Effector memory CD4-positive, alpha-beta T cell (primary cell): ENCODE data around the gene C22orf23.

Source experiments
- DNase-seq, 3 donors: peaks; one replicate each; pipeline ENCODE4 v3.0.0-alpha.2; 2020
- H3K27ac ChIP-seq: 2 replicates; pipeline ENCODE4 v1.7.0; 2013; ENCODE audit warnings: mild to moderate bottlenecking, low read length, moderate library complexity; ENCODE audit not compliant: insufficient read depth, poor library complexity, severe bottlenecking
- H3K27me3 ChIP-seq: replicated peaks from 2 replicates; pipeline ENCODE4 v1.7.0; 2013; ENCODE audit warnings: mild to moderate bottlenecking, low read length; ENCODE audit not compliant: insufficient read depth, control insufficient read depth, poor library complexity, severe bottlenecking
- H3K36me3 ChIP-seq: 2 replicates; pipeline ENCODE4 v1.7.0; 2013; ENCODE audit warnings: mild to moderate bottlenecking, low read length, moderate library complexity; ENCODE audit not compliant: control insufficient read depth, insufficient read depth
- H3K4me1 ChIP-seq: 2 replicates; pipeline ENCODE4 v1.7.0; 2013; ENCODE audit warnings: low read length, mild to moderate bottlenecking; ENCODE audit not compliant: control insufficient read depth, insufficient read depth, poor library complexity, severe bottlenecking
- H3K4me3 ChIP-seq: 2 replicates; pipeline ENCODE4 v1.7.0; 2013; ENCODE audit warnings: low read length, low read depth, mild to moderate bottlenecking; ENCODE audit not compliant: insufficient read depth, poor library complexity, severe bottlenecking
- H3K9me3 ChIP-seq: 2 replicates; pipeline ENCODE4 v1.7.0; 2013; ENCODE audit warnings: mild to moderate bottlenecking, low read length, moderate library complexity; ENCODE audit not compliant: control insufficient read depth
- total RNA-seq, 3 donors: gene quantifications; one replicate each; lab custom pipeline; 2026; lab: John Stamatoyannopoulos, UW

C22orf23 gene
- total RNA-seq: 0 to 0.17 (median 0.17) reads per million in 3 donors

DNA sequence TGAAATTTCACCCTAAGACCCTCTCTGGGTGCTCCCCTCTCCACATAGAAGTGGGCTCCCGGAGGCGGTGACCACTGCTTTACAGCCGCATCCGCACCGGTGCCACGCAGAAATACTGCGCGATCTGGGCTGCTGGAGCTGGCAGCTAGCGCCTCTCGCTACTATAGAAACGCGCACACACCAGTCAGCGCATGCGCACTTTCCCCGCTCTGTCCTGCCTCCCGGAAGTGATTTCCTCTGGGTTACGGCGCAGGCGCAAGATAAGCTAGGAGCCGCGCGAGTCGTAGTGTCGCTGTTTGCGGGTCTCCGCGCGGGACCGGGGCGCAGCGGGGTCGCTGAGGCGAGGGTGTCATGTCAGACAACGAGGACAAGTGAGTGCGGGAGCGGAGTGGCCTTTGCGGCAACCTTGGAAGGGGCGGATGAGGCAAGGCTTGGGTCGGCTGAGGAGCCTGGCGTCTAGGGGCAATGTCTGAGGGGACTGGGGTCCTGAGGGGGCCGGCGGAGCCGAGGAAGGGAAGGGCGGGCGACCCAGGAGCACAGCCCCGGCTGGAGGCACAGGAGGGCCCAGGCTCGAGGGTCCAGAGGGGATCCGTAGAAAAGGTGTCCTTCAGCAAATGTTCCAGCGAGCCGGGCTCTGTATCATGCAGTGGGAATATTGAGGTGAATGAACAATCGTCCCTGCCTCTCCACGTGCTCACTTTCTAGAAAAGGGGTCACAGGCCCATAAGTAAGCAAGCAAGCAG lies at the start of gene C22orf23, which contains the start of gene POLR2F:
TSS of gene C22orf23 (minus strand) at position 165 of the 743 bp plus-strand sequence. CDS start 452 bp downstream, outside the sequence.
TSS of gene POLR2F (plus strand) at position 263 of the 743 bp plus-strand sequence. CDS start at position 352, 89 bp downstream.
- H3K4me3 ChIP-seq: peak within 1 kb of the TSS; percentile 91
- peak; percentile 89 to 96 (median 94) for DNase-seq
- H3K36me3 ChIP-seq: peaks cover 17% of the 10 kb centered on the region
- no peaks in the 10 kb centered on the region for H3K9me3 ChIP-seq
- H3K27ac ChIP-seq: peak within 1 kb of the TSS; percentile 70
- H3K27me3 ChIP-seq: peaks cover 3% of the 10 kb centered on the region
- peaks cover 13% of the 10 kb centered on the region for H3K4me1 ChIP-seq

DNA sequence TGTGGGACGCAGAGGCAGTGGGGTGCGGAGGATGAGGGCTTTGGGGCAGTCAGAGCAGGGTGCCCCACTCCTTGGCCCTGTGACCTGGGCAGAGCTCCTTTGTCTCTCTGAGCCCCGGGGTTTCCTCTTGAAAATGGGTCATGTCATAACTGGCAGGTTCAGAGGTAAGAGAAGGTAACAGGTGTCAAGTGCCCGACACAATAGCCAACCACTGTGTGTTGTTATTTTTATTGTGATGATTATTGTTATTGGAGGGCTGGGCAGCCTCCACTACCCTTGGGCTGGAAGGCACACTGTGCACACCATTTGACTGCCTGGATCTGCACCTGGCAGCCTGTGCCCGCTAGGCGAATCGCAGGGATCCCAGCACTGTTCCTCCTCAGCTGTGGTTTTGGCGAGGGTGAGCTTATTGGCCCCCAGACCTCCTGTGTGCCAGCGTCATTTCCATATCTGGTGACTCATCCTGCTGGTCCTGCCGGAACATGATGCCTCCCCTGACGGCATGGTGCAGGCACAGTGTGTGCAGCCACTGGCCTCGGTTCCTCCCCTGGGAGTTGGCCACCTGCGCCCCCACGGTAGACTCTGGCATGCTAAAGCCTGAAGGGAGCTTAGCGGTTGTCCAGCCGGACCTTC lies 46.4 kb upstream of the C22orf23 start:
- DNase-seq: no peak
- Histone ChIP-seq H3K27me3 (no peaks in the 10 kb centered on the region), H3K4me3 (no peak overlapping the region), H3K36me3 (no peaks in the 10 kb centered on the region), H3K27ac (no peak overlapping the region), H3K4me1 (no peaks in the 10 kb centered on the region), H3K9me3 (no peaks in the 10 kb centered on the region)

DNA sequence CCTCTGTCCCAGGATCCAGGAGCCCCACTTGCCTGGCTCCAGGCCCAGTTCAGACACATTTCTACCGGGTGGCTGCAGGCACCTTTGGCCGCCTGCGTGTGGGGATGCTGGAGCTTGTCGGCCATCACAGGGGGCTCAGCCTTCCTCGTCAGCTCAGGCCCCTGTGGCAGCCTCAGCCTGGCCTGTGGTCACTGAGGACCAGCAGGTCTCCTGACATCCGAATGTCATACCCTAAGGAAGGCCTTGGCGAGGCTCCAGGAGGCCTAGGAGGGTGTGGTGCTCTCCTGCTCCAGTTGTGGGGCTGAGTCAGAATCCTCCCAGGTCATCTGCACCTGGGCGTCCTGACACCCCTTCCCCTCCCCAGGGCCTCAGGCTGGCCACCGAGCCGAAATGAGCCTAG lies 45.8 kb upstream of the C22orf23 start:
- Histone ChIP-seq H3K4me1 (no peaks in the 10 kb centered on the region), H3K27ac (no peak overlapping the region), H3K4me3 (no peak overlapping the region), H3K9me3 (no peaks in the 10 kb centered on the region), H3K36me3 (no peaks in the 10 kb centered on the region), H3K27me3 (no peaks in the 10 kb centered on the region)
- no peak for DNase-seq

DNA sequence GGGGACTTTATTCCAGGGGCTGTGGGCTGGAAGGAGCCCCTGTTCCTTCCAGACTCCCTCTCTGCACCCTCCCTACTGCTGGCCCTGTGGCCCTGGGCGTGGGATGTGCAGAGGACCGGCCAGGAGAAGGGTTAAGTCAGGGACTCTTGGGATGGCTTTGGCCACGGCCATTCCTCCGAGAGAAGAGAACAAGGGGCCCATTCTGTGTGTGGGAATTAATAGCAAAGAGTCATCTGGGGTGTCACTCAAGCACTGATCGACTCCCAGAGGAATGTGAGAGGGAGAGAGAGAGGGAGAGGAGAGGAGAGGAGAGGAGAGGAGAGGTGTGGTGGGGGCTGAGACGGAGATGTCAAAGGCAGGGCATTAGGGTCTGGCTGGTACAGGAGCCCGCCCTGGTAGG lies 45.1 kb upstream of the C22orf23 start:
- Histone ChIP-seq H3K4me1 (no peaks in the 10 kb centered on the region), H3K27me3 (no peaks in the 10 kb centered on the region), H3K36me3 (no peaks in the 10 kb centered on the region), H3K9me3 (no peaks in the 10 kb centered on the region), H3K27ac (no peak overlapping the region), H3K4me3 (no peak overlapping the region)
- no peak for DNase-seq

DNA sequence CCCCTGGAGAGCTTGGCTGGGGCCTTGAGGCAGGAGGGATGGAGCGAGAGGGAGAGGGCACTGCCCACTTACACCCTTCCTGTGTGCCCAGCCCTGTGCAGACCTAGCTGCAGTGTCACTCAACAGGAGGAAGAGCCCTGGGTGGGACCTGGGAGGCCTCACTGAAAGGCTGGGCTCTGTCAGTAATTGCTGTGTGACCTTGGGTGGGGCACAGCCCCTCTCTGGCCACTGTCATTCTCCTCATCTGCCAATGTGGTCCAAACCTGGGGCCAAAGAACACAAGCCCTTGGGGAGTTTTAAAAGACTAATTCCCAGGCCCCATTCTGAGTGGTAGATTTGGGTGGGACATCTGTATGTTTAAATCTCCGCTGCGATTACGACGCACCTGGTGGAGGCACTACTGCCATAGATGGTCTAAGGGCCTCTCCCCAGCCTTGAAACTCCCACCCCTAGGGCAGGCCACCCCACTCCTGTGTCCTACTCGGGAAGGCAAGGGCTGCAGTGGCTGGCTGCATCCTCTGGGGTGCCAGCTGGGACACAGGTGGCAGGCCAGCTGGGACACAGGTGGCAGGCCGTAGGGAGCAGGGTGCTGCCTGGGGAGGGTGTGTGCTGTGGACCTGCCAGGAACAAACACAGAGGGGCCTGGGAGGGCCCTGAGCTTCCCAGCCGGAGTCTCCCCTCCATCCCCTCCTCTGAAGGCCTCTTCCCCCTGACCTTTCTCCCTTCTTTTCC lies 43.3 kb upstream of the C22orf23 start:
- Histone ChIP-seq H3K27ac (no peak overlapping the region), H3K9me3 (no peaks in the 10 kb centered on the region), H3K36me3 (no peaks in the 10 kb centered on the region), H3K27me3 (no peaks in the 10 kb centered on the region), H3K4me3 (no peak overlapping the region), H3K4me1 (no peaks in the 10 kb centered on the region)
- DNase-seq: no peak

DNA sequence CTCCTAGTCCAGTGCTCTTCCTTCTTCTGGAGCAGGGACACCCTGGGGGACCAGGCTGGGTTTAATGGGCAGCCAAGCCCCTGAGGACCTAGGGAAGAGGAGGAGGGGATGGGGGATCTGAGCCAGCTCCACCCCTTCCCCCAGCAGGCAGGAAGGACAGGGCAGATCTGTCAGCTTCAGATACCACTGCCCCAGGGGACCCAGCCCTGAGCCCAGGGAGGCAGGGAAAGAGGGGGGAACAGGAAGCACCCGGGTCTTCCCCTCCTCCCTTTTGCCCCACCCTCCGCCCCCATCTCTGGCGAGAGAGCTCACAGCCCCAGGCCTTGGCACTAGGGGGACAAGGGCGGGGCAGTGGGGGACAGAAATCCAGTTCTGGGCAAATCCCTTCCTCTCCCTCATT lies 42.7 kb upstream of the C22orf23 start:
- Histone ChIP-seq H3K4me1 (no peaks in the 10 kb centered on the region), H3K4me3 (no peak overlapping the region), H3K27me3 (no peaks in the 10 kb centered on the region), H3K27ac (no peak overlapping the region), H3K9me3 (no peaks in the 10 kb centered on the region), H3K36me3 (no peaks in the 10 kb centered on the region)
- DNase-seq: no peak

DNA sequence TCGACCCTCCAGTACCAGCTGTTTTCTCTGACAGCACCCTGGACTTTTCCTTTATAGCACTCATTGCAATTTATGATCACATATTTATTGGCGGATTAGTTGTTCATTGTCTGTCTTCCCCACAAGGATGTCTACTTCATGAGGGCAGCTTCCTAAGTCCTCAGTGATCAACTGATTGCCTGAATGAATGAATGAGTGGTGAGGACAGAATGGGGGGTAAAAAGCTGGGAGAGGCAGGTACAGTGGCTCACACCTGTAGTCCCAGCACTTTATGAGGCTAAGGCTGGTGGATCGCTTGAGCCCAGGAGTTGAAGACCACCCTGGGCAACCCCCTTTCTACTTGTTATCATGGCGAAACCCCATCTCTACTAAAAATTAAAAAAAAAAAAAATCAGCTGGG lies 42.1 kb upstream of the C22orf23 start:
- no peaks in the 10 kb centered on the region for H3K27me3 ChIP-seq
- H3K4me1 ChIP-seq: no peaks in the 10 kb centered on the region
- H3K27ac ChIP-seq: no peak overlapping the region
- no peaks in the 10 kb centered on the region for H3K9me3 ChIP-seq
- no peak for DNase-seq
- no peak overlapping the region for H3K4me3 ChIP-seq
- H3K36me3 ChIP-seq: no peaks in the 10 kb centered on the region

DNA sequence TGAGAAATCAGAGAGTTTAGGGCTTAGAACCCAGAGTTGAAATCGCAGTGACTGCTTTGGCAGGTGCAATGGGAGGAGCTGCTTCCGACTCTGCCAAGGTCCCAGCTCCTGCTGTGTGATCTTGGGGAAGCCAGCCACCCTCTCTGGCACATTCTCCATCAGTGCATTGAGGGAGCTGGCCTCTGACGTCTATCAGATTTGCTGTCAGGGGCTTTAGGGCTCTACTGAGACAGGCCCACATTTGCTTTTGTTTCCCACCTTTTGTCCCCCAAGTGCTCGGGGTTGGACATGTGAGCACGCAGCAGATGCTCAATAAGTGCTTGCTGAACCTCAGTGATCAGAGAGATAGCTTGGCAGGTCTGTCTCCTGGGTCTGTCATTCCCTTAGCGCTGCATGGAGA lies 41.6 kb upstream of the C22orf23 start:
- no peaks in the 10 kb centered on the region for H3K9me3 ChIP-seq
- H3K36me3 ChIP-seq: no peaks in the 10 kb centered on the region
- no peak overlapping the region for H3K4me3 ChIP-seq
- DNase-seq: no peak
- no peaks in the 10 kb centered on the region for H3K27me3 ChIP-seq
- H3K4me1 ChIP-seq: no peaks in the 10 kb centered on the region
- no peak overlapping the region for H3K27ac ChIP-seq

DNA sequence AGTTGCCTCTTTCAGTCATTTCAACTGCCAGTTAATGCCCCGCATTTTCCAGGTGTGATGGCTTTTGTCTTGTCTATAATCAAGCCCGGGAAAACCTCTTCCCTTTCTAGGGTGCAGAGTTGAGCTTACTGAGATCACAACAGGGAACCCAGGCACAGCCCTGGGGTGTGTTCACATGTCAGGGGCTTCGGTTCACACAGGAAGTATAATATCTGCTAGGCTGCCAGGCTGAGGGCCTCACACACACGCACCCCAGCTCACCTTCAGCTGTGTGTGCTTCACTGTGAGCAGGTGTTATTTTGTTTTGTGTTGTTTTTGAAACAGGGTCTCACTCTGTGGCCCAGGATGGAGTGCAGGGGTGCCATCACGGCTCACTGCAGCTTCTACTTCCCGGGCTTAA lies 40.6 kb upstream of the C22orf23 start:
- Histone ChIP-seq H3K4me3 (no peak overlapping the region), H3K4me1 (no peaks in the 10 kb centered on the region), H3K36me3 (no peaks in the 10 kb centered on the region), H3K27me3 (no peaks in the 10 kb centered on the region), H3K9me3 (no peaks in the 10 kb centered on the region), H3K27ac (no peak overlapping the region)
- no peak for DNase-seq
